Right lobe of liver (tissue), 4 donors: ENCODE data around the gene COL2A1.
A peak's percentile ranks its signal among the peaks of the same experiment; 100 is the strongest.

Source experiments
- CTCF ChIP-seq, 4 donors: fragments of 200-600 bp in 3 of 4; fragments of 450-650 bp in 1 of 4; IDR thresholded peaks; one replicate each; pipeline versions ENCODE4 v1.5.1 to v1.8.0; 2016 to 2022; ENCODE audit warnings: antibody characterized with exemption in 4 of 4, mild to moderate bottlenecking in 2 of 4
- POLR2A ChIP-seq: fragments of 450-650 bp; IDR thresholded peaks from one replicate; pipeline ENCODE4 v1.6.1; 2017; ENCODE audit warnings: antibody characterized with exemption, mild to moderate bottlenecking
- donor health status: DM: no; HTN: no; CAD: no.
- donor health status: DM: no; HTN: no; CAD: no.
- donor health status: DM: no; HTN: yes; CAD: no.

GRCh38 chr12:47963340-47964040, 40.8 kb downstream of the COL2A1 start, which contains the start of gene TMEM106C:
- TF ChIP-seq CTCF (IDR thresholded peaks at IDR 0.05), result peak; percentile 88 to 99 (median 94)
- peak; percentile 44 for TF ChIP-seq POLR2A
